GM21717 (cell line): ENCODE data around the gene TMEM221.

Experiments used
- ATAC-seq: cut with Tn5 transposase; IDR thresholded peaks from one replicate; pipeline ENCODE4 v1.9.1; 2021; ENCODE audit warnings: mild to moderate bottlenecking, moderate library complexity; ENCODE audit not compliant: unreplicated experiment

TMEM221 gene

GRCh38 chr19:17445526-17446165, 2.8 kb downstream of the TMEM221 start:
- no peak for ATAC-seq

GRCh38 chr19:17441241-17442021, 7.0 kb downstream of the TMEM221 start:
- no peak for ATAC-seq

GRCh38 chr19:17436874-17437267, 11.6 kb downstream of the TMEM221 start:
- no peak for ATAC-seq

DNA sequence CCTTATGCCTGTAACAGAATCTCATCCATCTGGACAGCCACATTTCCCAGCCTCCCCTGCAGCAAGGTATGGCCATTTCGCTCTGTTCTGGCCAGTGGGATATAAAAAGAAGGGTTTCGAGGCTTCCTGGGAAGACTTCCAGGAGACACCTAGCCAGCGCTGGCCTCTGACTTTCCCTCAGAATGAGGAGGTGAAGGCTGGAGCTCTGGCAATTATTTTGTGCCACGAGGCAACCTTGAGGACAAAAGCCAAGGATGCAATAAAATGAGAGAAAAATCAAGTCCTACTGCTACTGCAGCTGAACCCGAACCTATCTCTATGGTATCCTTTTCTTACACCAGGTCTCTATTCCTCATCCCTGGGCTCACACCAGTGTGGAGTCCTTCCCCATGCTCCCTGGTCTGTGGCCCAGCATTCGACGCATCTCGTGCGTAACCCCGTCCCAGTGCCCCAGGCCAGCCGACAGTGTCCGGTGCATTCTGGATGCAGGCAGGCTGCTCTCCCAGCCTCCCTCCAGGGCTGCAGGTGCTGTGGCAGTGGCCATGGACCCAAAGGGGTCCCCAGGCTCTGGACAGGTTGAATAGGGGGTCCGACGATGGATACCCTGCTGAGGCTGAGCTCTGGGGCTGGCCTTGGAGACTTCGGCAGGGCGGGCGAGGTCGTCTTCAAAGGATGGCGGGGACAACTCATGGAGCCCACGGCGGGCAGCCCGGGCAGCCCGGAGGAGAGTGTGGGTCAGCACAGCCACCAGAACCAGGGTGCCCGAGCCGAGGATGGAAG, 12.2 kb downstream of the TMEM221 start:
- no peak for ATAC-seq

- ATAC-seq: no peak
Measured at GRCh38 chr19:17435218-17435617, 13.2 kb downstream of the TMEM221 start.

DNA sequence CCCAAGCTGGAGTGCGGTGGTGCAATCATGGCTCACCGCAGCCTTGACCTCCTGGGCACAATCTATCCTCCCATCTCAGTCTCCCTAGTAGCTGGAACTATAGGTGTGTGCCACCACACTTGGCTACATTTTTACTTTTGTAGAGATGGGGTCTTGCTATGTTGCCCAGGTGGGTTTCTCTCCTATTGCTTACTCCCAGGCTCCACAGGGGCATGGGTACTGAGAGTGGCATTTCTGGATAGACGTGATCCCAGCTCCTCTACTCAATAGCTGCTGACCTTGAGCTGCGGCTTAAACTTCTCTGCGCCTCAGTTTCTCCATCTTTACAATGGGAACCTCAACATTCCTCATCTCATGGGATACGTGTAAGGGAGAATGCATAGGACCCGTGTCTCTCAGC, 17.1 kb downstream of the TMEM221 start:
- no peak for ATAC-seq

GRCh38 chr19:17429641-17430113, 18.8 kb downstream of the TMEM221 start:
- no peak for ATAC-seq

- ATAC-seq: no peak
Measured at GRCh38 chr19:17424743-17425365, 23.6 kb downstream of the TMEM221 start.

- no peak for ATAC-seq
Measured at GRCh38 chr19:17423429-17424208, 24.8 kb downstream of the TMEM221 start.

GRCh38 chr19:17421942-17422341, 26.5 kb downstream of the TMEM221 start:
- ATAC-seq: no peak

GRCh38 chr19:17420475-17420924, 28.0 kb downstream of the TMEM221 start:
- no peak for ATAC-seq

DNA sequence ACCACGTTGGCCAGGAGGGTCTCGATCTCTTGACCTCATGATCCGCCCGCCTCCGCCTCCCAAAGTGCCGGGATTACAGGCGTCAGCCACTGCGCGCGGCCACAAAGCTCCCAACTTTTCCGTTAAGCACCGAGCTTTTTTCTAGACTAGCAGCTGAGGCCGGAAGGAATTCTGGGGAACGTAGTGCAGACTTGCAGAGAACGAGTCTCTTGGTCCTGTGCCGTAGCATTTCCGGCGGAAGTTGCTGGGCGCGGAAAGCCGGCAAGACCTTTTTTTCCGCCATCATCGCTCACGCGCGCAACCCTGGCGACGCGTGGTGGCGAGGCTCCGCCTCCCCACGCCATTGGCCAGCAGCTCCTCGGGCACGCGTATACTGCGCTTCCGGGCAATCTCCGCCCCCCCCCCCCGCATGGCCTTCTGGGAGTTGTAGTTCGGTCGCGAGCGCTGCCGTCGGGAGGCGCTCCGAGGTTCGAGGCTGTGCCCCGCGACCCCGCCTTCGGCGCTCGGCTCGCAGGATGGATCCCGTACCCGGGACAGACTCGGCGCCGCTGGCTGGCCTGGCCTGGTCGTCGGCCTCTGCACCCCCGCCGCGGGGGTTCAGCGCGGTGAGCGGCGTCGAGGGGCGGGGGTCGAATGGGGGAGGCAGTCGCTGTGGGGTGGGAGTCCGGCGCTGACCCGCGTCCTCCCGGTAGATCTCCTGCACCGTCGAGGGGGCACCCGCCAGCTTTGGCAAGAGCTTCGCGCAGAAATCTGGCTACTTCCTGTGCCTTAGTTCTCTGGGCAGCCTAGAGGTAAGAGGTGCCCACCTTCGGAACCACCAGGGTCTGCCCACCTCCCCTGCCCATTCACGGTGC, 28.6 kb downstream of the TMEM221 start, which contains the start of gene MVB12A:
Gene MVB12A, plus strand, starts transcription at position 427 of the 854 bp plus-strand sequence. Its CDS starts 89 bp downstream, at position 516.
- peak; percentile 71 for ATAC-seq

DNA sequence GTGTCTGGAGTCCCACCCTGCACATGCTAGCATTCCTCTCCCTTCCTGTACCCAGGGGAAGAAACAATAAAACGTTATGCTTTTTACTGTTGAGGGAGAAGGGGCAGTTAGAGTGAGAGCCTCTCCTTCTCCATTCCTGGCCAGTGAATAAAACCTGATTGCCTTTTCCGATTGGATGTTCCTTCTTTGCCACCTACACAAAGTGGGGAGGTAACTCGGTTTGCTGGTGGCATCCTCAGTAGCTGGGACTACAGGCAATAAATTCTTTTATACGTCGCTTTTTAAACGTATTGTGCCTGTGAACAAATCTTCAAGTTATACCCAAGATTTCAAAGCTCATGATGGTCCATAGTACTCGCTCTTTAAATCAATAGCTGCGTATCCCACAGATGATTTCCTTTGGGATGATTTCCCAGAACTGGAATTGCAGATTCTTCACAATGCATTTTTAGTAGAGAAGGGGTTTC, 29.3 kb downstream of the TMEM221 start:
- ATAC-seq: no peak

DNA sequence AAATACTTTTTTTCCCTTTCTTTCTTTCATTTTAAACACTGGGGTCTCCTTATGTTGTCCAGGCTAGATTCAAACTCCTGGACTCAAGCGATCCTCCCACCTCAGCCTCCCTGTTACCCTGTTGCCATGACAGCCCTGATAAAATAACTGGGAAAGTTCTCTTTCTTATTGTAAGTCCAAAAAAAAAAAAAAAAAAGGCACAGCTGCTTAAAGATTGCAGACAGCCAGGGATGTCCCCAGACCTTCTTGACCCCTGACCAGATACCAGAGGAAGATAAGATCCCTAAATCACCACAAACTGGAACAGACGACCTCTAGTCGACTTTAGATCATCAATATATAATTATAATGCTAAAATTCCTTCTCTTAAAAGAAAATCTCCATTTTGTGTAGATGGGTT, 29.8 kb downstream of the TMEM221 start:
- ATAC-seq: no peak

DNA sequence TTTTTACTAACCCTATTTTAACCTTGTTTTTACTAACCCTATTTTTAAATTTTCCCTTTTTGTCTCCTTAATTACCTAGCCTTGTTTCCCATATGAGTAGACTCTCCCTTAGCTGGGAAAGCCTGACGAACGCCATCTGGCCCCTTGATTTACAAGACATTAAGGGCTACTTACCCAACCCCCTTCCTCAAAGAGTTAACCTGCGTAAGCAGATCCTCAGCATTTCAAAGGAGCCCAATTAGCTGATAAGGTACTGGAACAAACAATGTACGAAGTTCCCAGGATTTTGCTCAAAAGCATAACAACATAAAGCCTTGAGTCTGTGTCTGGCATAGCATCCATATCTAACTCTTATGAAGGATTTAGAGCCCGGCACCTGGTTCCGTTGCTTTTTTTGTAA, 33.3 kb downstream of the TMEM221 start:
- no peak for ATAC-seq

GRCh38 chr19:17414097-17414496, 34.4 kb downstream of the TMEM221 start:
- ATAC-seq: no peak

GRCh38 chr19:17411801-17412200, 36.7 kb downstream of the TMEM221 start:
- ATAC-seq: no peak

- ATAC-seq: no peak
Measured at GRCh38 chr19:17409990-17410389, 38.5 kb downstream of the TMEM221 start.

DNA sequence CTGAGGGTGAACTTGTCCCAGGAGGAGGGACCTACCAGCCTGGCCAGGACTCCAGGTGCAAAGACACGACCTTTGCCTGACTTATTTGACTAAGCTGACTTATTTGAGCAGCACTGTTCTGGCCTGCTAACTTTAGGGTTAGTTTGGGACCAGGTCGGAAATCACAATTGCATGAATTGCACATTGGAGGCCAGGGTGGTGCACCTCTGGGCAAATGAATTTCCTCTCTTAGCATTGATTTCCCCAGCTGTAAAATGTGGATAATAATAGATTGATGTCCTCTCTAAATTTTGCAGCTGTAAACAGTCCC, 41.6 kb downstream of the TMEM221 start:
- ATAC-seq: no peak
